Ascending aorta (tissue), 2 donors: ENCODE measurements around the gene FAM25A. TPM values are rescaled to one million over a fixed set of nuclear protein-coding genes. Genes with fewer than 3 reads are reported as not detected.
"Not testable (repeated sequence)": the region's sequence is repeated elsewhere in the genome, so short reads cannot be mapped to it uniquely, and the experiment has no call there.

Experiments
- DNase-seq, 2 donors: peaks; one replicate each; pipeline ENCODE4 v3.0.0-alpha.2; 2019; ENCODE audit warnings: low spot score in 2 of 2
- H3K27ac ChIP-seq, 2 donors: fragments of 200-600 bp; sonication (generic); one replicate each; pipeline ENCODE4 v1.5.1; 2016 to 2017; ENCODE audit warnings: mild to moderate bottlenecking in 1 of 2
- H3K27me3 ChIP-seq: fragments of 200-600 bp; sonication (generic); one replicate; pipeline ENCODE4 v1.5.1; 2017
- H3K36me3 ChIP-seq, 2 donors: fragments of 200-600 bp; sonication (generic); one replicate each; pipeline ENCODE4 v1.5.1; 2016
- H3K4me1 ChIP-seq, 2 donors: fragments of 200-600 bp; sonication (generic); one replicate each; pipeline ENCODE4 v1.5.1; 2016 to 2017; ENCODE audit warnings: mild to moderate bottlenecking in 1 of 2
- H3K4me3 ChIP-seq, 2 donors: fragments of 200-600 bp; sonication (generic); one replicate each; pipeline ENCODE4 v1.5.1; 2016 to 2017; ENCODE audit warnings: mild to moderate bottlenecking in 1 of 2
- H3K9me3 ChIP-seq, 2 donors: fragments of 200-600 bp; sonication (generic); one replicate each; pipeline ENCODE4 v1.5.1; 2016
- CTCF ChIP-seq, 3 experiments: fragments of 200-600 bp in 2 of 3; fragments of 450-650 bp in 1 of 3; sonication (generic) in 2 of 3; IDR thresholded peaks; one replicate each; pipeline ENCODE4 v1.5.1; 2016 to 2019; ENCODE audit warnings: antibody characterized with exemption in 3 of 3, mild to moderate bottlenecking in 1 of 3, moderate library complexity in 1 of 3
- intact Hi-C: fragments of 100-400 bp; cut with DNase I; formaldehyde crosslinking; loops from one replicate; pipeline ENCODE4 v1.15.1; 2023
- total RNA-seq: library from RNA; depleted of rRNA; stranded (reverse); fragments of >200 nt; gene quantifications from one replicate; pipeline ENCODE4 v1.1.0, GENCODE V29; 2016

The FAM25A gene
- not detected for total RNA-seq

GRCh38 chr10:87020056-87020455, at the start of gene FAM25A:
Gene FAM25A (plus strand): TSS chr10:87020294. CDS start chr10:87020325, 31 bp downstream.
- H3K9me3 ChIP-seq, H3K4me1 ChIP-seq, DNase-seq, H3K36me3 ChIP-seq, intact Hi-C loops, H3K4me3 ChIP-seq, H3K27ac ChIP-seq, H3K27me3 ChIP-seq: not testable (repeated sequence)

- TF ChIP-seq CTCF (IDR thresholded peaks at IDR 0.05), result no peak
- no peak for DNase-seq
- H3K9me3 ChIP-seq, result no peaks in the 10 kb centered on the region
- peak overlapping the region; percentile 68 to 79 for H3K4me3 ChIP-seq
- no peaks in the 10 kb centered on the region for H3K36me3 ChIP-seq
- H3K27ac ChIP-seq, result peak overlapping the region; percentile 99 to 100
- no peaks in the 10 kb centered on the region for H3K27me3 ChIP-seq
- intact Hi-C loops, result loop anchor here (1.0 kb wide), 1 partner anchor 124 kb away; the partner anchor contains the start of gene SHLD2
- H3K4me1 ChIP-seq, result peaks cover 16 to 34% of the 10 kb centered on the region in 2 donors
Observed at GRCh38 chr10:86970982-86971231, 49.2 kb upstream of the FAM25A start.

DNA sequence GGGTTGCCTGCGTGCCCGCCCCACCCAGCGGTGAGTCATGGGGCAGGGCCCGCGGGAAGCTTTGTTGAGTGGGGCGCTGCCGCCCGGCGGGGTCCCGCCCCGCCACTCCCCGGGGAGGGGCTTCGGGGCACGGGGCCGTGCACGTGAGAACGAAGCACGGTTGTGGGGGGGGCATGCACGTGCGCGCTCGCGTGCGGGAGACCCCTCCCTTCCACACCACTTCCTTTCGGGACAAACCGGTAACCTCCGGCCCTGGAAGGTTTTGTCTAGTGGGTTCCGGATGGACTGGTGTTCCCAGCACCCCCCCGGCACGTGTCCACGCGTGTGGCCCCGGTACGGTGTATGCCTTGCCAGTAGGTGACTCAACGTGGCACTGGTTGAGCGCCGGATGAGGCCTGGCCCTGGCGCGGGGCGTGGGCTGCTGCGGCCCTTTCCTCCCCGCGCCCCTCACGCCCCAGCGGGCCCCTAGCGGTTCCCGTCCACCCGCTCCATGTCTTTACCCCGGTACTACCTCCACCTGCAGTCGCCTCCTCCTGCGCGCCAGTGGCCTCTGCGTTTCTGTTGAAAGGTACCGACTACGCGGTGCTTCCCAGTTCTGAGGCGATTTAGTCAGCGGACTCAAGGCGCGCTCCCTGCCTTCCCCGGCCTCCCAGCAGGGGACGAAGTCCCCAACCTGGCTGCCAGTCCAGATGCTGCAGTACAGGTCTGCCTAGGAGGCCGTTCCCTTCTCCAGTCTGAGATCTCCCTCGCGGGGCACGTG, 48.7 kb upstream of the FAM25A start:
- H3K36me3 ChIP-seq, result no peaks in the 10 kb centered on the region
- H3K27me3 ChIP-seq, result no peaks in the 10 kb centered on the region
- peak in 2 of 3 experiments; percentile 12 to 39 for TF ChIP-seq CTCF (IDR thresholded peaks at IDR 0.05)
- H3K4me3 ChIP-seq, result peak overlapping the region; percentile 68 to 79
- H3K27ac ChIP-seq, result peak overlapping the region; percentile 99 to 100
- H3K9me3 ChIP-seq, result no peaks in the 10 kb centered on the region
- intact Hi-C loops, result no loop called here
- peak; percentile 74 to 96 for DNase-seq
- H3K4me1 ChIP-seq, result peaks cover 16 to 29% of the 10 kb centered on the region in 2 donors

DNA sequence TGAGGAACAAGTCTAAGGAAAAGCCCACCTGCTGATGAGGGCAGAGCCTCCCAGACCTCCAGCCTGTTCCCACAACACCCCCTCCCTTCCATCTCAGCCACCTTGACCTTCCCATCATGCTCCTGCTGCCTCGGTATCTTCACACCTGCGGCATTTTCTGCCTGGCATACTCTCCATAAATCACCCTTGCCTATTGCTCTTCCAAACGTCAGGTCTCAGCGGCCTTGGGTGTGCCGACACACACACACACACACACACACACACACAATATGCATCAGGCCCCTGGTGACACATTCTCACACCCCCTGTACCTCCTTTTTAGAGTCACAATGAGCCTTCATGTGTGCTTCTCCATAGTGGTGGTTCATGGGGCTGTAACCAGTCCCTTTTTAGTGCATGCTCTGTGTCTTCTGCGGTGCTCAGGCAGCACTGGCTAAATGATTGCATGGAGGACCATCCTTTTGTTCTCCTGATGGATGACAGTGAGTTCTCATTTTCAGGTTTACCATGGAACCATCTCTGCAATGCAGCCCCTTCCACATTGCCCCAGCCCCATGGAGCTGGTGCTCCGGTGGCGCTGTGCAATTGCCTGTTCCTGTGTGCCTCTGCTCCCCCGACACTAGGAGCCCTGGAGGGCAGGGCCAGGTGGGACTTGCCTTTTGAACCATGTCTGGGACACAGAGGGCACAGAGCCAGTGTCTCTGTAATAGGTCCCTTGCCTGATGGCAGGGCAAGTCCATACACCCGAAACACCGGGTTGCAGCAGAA, 47.3 kb upstream of the FAM25A start:
- intact Hi-C loops, result no loop called here
- peaks cover 6 to 17% of the 10 kb centered on the region in 2 donors for H3K4me1 ChIP-seq
- H3K27ac ChIP-seq, result peak overlapping the region; percentile 99 to 100

DNA sequence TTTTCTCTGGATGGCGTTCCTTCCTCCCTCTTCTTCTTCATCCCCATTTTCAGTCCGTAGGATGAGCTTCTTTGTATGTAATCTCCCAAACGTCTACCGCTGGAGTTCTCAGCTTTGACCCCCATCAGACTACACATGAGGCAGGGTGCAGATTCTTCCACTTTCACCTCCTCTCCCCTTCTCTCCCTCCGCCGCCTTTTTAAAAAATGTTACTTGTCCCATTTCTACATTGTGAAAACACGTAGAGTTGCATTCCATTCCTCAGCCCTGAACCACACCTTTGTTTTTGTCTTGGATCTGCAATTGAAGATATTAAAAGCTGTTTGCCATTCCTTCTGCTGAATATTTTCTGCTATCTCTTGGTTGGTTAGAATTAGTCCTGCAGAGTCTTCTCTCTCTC, 45.6 kb upstream of the FAM25A start:
- intact Hi-C loops, result no loop called here

More for the DNA sequence above, 47.3 kb upstream of the FAM25A start:
- no peak for TF ChIP-seq CTCF (IDR thresholded peaks at IDR 0.05)
- Histone ChIP-seq H3K4me3 (no peak overlapping the region), H3K27me3 (no peaks in the 10 kb centered on the region), H3K36me3 (no peaks in the 10 kb centered on the region), H3K9me3 (no peaks in the 10 kb centered on the region)
- peak in 1 of 2 donors; percentile 68 for DNase-seq

More for the DNA sequence above, 45.6 kb upstream of the FAM25A start:
- TF ChIP-seq CTCF (IDR thresholded peaks at IDR 0.05), result no peak
- H3K27ac ChIP-seq, result peak overlapping the region; percentile 11 to 22
- no peaks in the 10 kb centered on the region for H3K27me3 ChIP-seq
- H3K36me3 ChIP-seq, result no peaks in the 10 kb centered on the region
- DNase-seq, result no peak
- H3K4me3 ChIP-seq, result no peak overlapping the region
- H3K4me1 ChIP-seq, result peaks cover 6 to 17% of the 10 kb centered on the region in 2 donors
- H3K9me3 ChIP-seq, result no peaks in the 10 kb centered on the region
